MM.1S (cell line): ENCODE data around the gene MKNK2.

Experiments
- DNase-seq: peaks from one replicate; pipeline ENCODE4 v3.0.0-alpha.2; 2015
- H2AFZ ChIP-seq: fragments of 300-600 bp; sonication (generic); 2 replicates; pipeline ENCODE4 v1.6.0; 2016; ENCODE audit warnings: antibody characterized with exemption, low read length
- H3F3A ChIP-seq: fragments of 300-600 bp; sonication (generic); 2 replicates; pipeline ENCODE4 v1.6.1; 2016; ENCODE audit warnings: mild to moderate bottlenecking, antibody characterized with exemption, low read length, moderate library complexity, mixed read lengths; ENCODE audit not compliant: insufficient read depth
- H3K27ac ChIP-seq: fragments of 300-600 bp; sonication (generic); 2 replicates; pipeline ENCODE4 v1.5.1; 2016; ENCODE audit warnings: mild to moderate bottlenecking, low read length
- H3K27me3 ChIP-seq: fragments of 300-600 bp; sonication (generic); replicated peaks from 2 replicates; pipeline ENCODE4 v1.6.0; 2016; ENCODE audit warnings: low read length; ENCODE audit not compliant: insufficient read depth
- H3K36me3 ChIP-seq: fragments of 300-600 bp; sonication (generic); replicated peaks from 2 replicates; pipeline ENCODE4 v1.6.1; 2016; ENCODE audit warnings: mild to moderate bottlenecking, low read length, mixed read lengths; ENCODE audit not compliant: insufficient read depth
- H3K4me1 ChIP-seq: fragments of 300-600 bp; sonication (generic); 2 replicates; pipeline ENCODE4 v1.6.1; 2016; ENCODE audit warnings: low read length, mixed read lengths
- H3K4me2 ChIP-seq: fragments of 300-600 bp; sonication (generic); 2 replicates; pipeline ENCODE4 v1.6.0; 2016; ENCODE audit warnings: low read depth, low read length
- H3K4me3 ChIP-seq: fragments of 300-600 bp; sonication (generic); 2 replicates; pipeline ENCODE4 v1.5.1; 2016; ENCODE audit warnings: low read length, mixed read lengths
- H3K79me2 ChIP-seq: fragments of 300-600 bp; sonication (generic); 2 replicates; pipeline ENCODE4 v1.6.1; 2016; ENCODE audit warnings: mixed run types, low read length, mixed read lengths
- H3K9ac ChIP-seq: fragments of 300-600 bp; sonication (generic); 2 replicates; pipeline ENCODE4 v1.6.1; 2016; ENCODE audit warnings: low read length, mixed read lengths
- H3K9me2 ChIP-seq: fragments of 300-600 bp; sonication (generic); replicated peaks from 2 replicates; pipeline ENCODE4 v1.6.1; 2016; ENCODE audit warnings: mild to moderate bottlenecking, low read length, mixed read lengths; ENCODE audit not compliant: insufficient read depth
- H3K9me3 ChIP-seq: fragments of 300-600 bp; sonication (generic); replicated peaks from 2 replicates; pipeline ENCODE4 v1.6.1; 2016; ENCODE audit warnings: mild to moderate bottlenecking, low read length, mixed read lengths; ENCODE audit not compliant: insufficient read depth
- H4K20me1 ChIP-seq: fragments of 300-600 bp; sonication (generic); 2 replicates; pipeline ENCODE4 v1.6.1; 2016; ENCODE audit warnings: mild to moderate bottlenecking, low read length, moderate library complexity, mixed read lengths; ENCODE audit not compliant: insufficient read depth
- EZH2 ChIP-seq: fragments of 300-600 bp; sonication (generic); optimal IDR thresholded peaks from 2 replicates; pipeline ENCODE3; 2017; ENCODE audit warnings: low read depth, mild to moderate bottlenecking, antibody characterized with exemption, low read length, mixed read lengths
- EZH2phosphoT487 ChIP-seq: fragments of 300-600 bp; sonication (generic); IDR thresholded peaks from 2 replicates; pipeline ENCODE4 v1.6.1; 2018; ENCODE audit warnings: antibody characterized with exemption, low read length
- TF ChIP-seq, protein P1 (sequence below): fragments of 300-600 bp; sonication (generic); IDR thresholded peaks from 2 replicates; pipeline ENCODE4 v1.5.1; 2016; ENCODE audit warnings: antibody characterized with exemption, low read length, mixed read lengths

The MKNK2 gene

GRCh38 chr19:2057484-2058469 lies 6.7 kb upstream of the MKNK2 start:
- Histone ChIP-seq H3K9me3 (no peaks in the 10 kb centered on the region), H3K27me3 (no peaks in the 10 kb centered on the region), H3K9ac (no peak overlapping the region), H4K20me1 (no peaks in the 10 kb centered on the region), H3K79me2 (peaks cover 17% of the 10 kb centered on the region), H3F3A (peaks cover 23% of the 10 kb centered on the region; the same call in 1 of the 2 replicates), H3K27ac (no peak overlapping the region), H3K4me2 (no peak overlapping the region), H3K4me1 (peaks cover 28% of the 10 kb centered on the region), H2AFZ (no peak overlapping the region), H3K36me3 (no peaks in the 10 kb centered on the region), H3K9me2 (no peaks in the 10 kb centered on the region), H3K4me3 (no peak overlapping the region)
- TF ChIP-seq EZH2 = no peak
- TF ChIP-seq, protein P1, sequence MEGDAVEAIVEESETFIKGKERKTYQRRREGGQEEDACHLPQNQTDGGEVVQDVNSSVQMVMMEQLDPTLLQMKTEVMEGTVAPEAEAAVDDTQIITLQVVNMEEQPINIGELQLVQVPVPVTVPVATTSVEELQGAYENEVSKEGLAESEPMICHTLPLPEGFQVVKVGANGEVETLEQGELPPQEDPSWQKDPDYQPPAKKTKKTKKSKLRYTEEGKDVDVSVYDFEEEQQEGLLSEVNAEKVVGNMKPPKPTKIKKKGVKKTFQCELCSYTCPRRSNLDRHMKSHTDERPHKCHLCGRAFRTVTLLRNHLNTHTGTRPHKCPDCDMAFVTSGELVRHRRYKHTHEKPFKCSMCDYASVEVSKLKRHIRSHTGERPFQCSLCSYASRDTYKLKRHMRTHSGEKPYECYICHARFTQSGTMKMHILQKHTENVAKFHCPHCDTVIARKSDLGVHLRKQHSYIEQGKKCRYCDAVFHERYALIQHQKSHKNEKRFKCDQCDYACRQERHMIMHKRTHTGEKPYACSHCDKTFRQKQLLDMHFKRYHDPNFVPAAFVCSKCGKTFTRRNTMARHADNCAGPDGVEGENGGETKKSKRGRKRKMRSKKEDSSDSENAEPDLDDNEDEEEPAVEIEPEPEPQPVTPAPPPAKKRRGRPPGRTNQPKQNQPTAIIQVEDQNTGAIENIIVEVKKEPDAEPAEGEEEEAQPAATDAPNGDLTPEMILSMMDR = no peak
- no peak for TF ChIP-seq EZH2phosphoT487
- DNase-seq = no peak

DNA sequence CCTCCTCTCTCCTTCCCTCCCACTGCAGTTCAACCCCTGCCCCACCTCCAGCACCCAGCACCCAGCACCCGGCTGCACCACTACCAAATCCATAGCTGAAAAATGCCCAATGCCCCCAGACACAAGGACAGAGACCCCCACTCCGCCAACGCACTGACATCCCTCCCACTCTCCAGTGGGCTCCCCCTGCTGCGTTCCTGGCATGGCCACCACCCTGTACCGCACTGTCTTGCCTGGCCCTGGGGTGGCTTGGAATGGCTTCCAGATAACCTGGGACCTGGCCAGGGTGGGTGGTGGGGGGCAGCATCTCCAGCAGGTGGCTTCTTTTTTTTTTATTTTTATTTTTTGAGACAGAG lies 5.8 kb upstream of the MKNK2 start:
- H3K79me2 ChIP-seq = peaks cover 13% of the 10 kb centered on the region
- no peak overlapping the region for H3K4me3 ChIP-seq
- H2AFZ ChIP-seq = no peak overlapping the region
- H3K27ac ChIP-seq = no peak overlapping the region
- TF ChIP-seq EZH2phosphoT487 = no peak
- TF ChIP-seq EZH2 = no peak
- TF ChIP-seq, protein P1 = no peak
- no peaks in the 10 kb centered on the region for H3K9me3 ChIP-seq
- H3K4me2 ChIP-seq = no peak overlapping the region
- DNase-seq = no peak
- H3F3A ChIP-seq = peaks cover 20% of the 10 kb centered on the region; the same call in 1 of the 2 replicates
- no peak overlapping the region for H3K9ac ChIP-seq
- H3K4me1 ChIP-seq = peaks cover 29% of the 10 kb centered on the region
- H3K36me3 ChIP-seq = no peaks in the 10 kb centered on the region
- H4K20me1 ChIP-seq = no peaks in the 10 kb centered on the region
- H3K9me2 ChIP-seq = no peaks in the 10 kb centered on the region
- H3K27me3 ChIP-seq = no peaks in the 10 kb centered on the region

GRCh38 chr19:2055931-2056836 lies 5.1 kb upstream of the MKNK2 start:
- TF ChIP-seq, protein P1 = peak; percentile 9; the same call in 1 of the 2 replicates
- no peak for TF ChIP-seq EZH2
- TF ChIP-seq EZH2phosphoT487 = no peak
- H4K20me1 ChIP-seq = no peaks in the 10 kb centered on the region
- H3K36me3 ChIP-seq = no peaks in the 10 kb centered on the region
- peak overlapping the region; percentile 74 for H3K9ac ChIP-seq
- DNase-seq = no peak
- H3K4me2 ChIP-seq = peak overlapping the region; percentile 98
- no peaks in the 10 kb centered on the region for H3K9me2 ChIP-seq
- H2AFZ ChIP-seq = peak overlapping the region; percentile 87
- peak overlapping the region; percentile 48 for H3K4me3 ChIP-seq
- H3K27me3 ChIP-seq = no peaks in the 10 kb centered on the region
- peaks cover 13% of the 10 kb centered on the region for H3K79me2 ChIP-seq
- H3K4me1 ChIP-seq = peaks cover 34% of the 10 kb centered on the region
- no peaks in the 10 kb centered on the region for H3K9me3 ChIP-seq
- H3K27ac ChIP-seq = peak overlapping the region; percentile 34; the same call in 1 of the 2 replicates
- H3F3A ChIP-seq = peaks cover 19% of the 10 kb centered on the region; the same call in 1 of the 2 replicates
